HG02678 (cell line): ENCODE measurements around the gene RNF207.
A peak's percentile ranks its signal among the peaks of the same experiment; 100 is the strongest.

Source experiments
- ATAC-seq: cut with Tn5 transposase; IDR thresholded peaks from one replicate; pipeline ENCODE4 v1.9.1; 2021; ENCODE audit warnings: mild to moderate bottlenecking, moderate library complexity; ENCODE audit not compliant: unreplicated experiment

The RNF207 gene

DNA sequence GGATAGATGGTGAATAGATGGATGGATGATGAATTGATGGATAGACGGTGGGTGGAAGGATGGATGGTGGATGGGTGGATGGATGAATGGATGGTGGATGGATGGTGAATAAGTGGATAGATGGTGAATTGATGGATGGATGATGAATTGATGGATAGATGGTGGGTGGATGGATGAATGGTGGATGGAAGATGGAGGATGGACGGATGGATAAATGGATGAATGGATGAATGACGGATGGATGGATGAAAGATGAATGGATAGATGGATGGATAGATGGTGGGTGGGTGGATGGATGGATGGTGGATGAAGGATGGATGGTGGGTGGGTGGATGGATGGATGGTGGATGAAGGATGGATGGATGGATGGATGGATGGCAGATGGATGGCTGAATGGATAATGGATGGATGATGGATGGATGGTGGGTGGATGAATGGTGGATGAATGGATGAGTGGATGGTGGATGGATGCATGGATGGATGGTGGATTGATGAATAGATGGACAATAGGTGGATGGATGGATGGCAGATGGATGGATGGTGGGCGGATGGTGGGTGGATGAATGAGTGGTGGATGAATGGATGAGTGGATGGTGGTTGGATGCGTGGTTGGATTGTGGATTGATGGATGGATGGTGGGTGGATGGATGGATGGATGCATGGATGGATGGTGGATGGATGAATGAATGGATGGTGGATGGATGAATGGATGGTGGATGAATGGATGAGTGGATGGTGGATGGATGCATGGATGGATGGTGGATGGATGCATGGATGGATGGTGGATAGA lies 31.1 kb upstream of the RNF207 start:
- ATAC-seq: no peak

DNA sequence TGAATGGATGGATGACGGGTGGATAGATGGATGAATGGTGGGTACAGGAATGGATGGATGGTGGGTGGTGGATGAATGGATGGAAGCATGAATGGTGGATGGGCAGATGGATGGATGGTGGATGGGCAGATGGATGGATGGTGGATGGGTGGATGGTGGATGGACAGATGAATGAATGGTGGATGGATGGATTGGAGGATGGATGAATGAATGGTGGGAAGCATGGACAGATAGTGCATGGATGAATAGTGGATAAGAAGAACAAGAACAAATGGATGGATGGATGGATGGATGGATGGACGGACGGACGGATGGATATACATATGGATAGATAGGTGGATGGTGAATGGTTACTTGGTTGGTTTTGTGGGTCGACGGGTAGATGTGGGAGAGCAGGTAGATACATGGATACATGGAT lies 30.5 kb upstream of the RNF207 start:
- ATAC-seq: no peak

GRCh38 chr1:6176779-6177178 lies 29.1 kb upstream of the RNF207 start:
- no peak for ATAC-seq

DNA sequence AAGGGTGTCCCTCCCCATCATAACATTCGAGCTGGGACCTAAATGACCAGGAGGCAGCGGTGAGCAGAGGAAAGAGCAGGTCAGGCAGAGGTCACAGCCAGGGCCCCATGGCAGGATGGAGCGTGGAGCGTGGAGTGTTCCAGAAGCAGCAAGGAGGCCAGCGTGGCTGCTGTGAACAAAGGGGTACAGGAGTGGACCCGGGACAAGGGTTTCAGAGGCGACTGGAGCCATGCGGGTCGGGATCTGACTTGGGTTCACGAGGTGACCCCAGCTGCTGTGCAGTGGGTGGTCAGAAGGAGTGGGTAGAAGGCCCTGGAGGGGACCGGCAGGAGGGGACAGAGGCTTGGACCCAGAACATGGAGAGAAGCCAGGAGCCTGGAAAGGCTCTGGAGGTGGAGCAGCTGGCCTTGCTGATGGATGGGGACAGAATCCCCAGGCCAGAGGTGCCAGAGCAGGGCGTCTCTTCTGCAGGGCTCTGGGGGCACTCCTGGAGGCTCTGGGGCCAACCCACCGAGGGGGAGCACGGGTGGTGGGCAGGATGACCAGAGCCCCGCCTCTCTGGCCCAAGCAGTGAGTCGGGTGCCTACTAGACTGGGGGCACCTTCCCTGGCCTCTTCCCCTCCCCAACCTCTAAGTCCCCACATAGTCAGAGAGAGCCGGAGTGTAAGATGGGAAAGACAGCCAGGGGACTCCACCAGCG lies 28.1 kb upstream of the RNF207 start:
- ATAC-seq: no peak

GRCh38 chr1:6178751-6179563 lies 27.0 kb upstream of the RNF207 start:
- no peak for ATAC-seq

DNA sequence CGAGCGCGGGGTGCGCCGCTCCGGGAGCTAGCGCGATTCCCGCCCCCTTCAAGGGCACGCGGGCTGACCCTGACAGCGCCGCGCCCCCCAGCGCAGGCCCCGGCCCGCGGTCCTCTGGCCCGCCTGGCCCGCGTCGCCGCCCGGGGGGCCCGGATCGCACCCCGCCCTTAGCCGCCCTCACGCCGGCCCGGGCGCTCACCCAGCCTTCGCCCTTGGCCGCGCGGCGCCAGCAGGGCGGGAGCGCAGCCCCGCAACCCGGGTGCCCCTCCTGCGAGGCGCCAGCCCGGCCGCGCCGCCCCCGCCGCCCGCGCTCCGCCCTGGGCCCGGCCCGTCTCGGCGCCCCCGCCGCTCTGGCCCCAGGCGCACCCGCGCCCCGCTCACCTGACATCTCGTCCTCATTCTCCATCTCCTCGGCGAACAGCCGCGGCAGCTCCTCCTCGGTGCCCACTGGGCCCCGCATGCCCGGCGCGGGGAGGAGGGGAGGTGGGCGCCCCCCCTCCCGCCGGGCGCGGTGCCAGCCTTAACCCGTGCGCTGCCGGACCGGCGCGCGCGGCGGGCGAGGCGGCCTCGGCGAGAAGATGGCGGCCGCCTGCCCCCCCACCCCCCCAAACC lies 26.2 kb upstream of the RNF207 start:
- ATAC-seq: no peak

- ATAC-seq: no peak
Measured at GRCh38 chr1:6180268-6180706, 25.6 kb upstream of the RNF207 start, which contains the start of gene CHD5. TSS of gene CHD5 (minus strand) at chr1:6180321. CDS start at chr1:6180023, 298 bp downstream.

DNA sequence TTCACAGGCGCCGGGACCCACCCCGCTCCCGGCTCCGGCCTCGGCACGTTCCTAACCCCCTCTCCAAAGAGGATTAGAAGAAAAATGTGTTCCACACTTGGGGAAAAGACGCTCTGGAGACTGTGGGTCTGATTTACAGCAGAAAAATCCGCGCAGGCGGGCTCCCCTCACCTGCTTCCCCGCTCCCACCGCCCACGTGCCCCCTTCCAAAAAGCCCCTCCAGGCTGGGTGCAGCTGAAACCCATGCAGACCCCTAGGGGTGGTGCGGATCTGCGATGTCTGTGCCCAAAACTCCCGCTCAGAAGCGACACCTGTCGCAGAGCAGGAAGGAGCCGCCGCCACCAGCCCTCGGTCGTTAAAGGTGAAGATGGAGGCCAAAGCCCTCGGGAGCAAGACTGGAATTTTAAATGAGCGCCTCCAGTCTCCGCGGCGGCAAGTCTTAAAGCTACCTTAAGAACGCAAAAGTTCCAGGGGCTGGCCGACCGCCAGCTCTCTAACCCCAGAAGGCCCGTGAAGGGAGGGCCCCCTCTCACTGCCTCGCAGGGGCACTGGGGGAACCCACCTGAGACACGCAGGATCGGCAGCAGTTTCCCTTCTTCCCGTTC lies 25.1 kb upstream of the RNF207 start:
- no peak for ATAC-seq

DNA sequence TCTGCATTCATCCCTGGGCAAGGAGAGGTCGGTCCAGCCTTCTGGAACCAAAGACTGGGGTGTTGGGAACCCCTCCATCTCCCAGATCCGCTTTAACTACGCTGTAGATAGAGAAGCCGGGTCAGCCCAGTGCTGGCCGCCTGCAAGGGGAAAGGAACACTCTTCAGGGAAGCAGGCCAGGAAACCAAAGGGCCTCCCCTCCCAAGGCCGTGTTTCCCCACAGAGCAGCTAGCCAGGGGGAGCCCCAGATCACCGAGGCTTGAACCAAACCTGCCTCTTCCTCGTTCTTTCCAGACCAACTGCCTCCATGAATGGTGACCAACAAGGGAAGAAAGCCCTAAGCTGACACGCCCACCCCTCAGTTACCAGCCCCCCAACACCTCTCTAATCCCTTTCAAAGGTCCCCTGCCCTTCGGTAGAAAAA lies 24.6 kb upstream of the RNF207 start:
- no peak for ATAC-seq

GRCh38 chr1:6183520-6183989 lies 22.4 kb upstream of the RNF207 start:
- no peak for ATAC-seq

DNA sequence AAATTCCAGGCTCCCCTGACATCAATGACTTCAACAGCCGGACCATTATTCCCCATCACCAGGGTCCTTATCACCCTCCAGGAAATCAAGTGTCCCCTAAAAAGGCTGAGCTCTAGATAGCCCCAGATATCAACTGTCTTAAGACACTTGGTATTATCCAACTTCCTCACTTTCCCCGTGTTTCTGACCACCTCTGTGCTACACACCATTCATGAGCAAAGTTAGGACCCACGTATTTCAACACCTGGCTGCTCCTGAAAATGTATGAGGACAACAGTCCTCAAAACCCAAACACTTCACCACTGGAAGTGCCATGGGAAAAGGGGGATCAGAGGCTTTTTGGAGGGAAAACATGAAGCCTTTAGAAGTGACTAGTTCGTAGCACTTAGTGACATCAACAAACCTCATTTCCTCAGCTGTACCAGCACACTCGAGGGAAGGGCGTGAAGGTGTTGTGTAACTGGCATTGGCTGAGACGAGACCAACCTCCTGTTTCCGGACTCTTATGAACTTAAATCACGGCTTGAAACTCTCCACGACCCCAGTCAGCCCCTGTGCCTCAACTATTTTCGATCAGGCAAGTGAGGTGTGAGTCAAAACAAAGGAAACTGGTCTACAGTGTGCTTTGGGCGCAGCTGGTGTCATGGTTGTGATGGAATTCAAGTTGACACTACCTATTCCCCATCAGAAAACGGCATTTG lies 21.7 kb upstream of the RNF207 start:
- no peak for ATAC-seq

GRCh38 chr1:6185151-6185550 lies 20.8 kb upstream of the RNF207 start:
- no peak for ATAC-seq

DNA sequence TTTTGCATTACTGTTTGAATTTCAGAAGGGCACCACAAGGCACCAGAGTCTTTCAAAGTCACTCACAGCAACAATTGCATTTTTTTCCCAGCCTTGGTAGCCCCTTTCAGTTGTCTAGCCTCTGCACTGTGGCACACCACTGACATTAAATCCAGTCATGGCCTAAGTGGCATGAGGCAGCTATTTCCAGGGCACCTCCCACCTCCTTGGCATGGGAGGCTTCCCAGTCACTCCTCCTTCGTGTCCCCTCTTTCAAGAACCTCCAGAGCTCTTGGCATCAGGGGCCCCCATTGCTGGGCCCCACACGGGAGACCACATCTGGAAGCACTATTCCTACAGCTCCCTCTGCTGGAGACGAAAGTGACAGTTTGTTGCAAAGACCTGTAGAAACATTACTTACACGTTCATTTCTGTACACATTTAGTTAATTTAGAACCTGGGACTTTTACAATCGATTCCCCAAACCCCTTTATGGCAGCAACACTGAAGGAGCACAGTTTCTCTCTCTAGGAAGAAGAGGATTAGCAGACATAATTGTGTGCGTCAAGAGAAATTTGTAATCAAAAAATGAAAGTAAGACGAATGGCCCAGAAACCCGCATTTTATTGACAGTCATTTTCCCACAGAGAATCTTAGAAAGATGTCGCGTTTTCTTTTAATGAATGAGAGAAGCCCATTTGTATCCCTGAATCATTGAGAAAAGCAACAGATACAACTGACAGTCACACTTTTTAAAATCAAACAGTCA lies 20.1 kb upstream of the RNF207 start:
- no peak for ATAC-seq

- ATAC-seq: no peak
Measured at GRCh38 chr1:6188466-6188865, 17.5 kb upstream of the RNF207 start.

GRCh38 chr1:6191968-6192367 lies 14.0 kb upstream of the RNF207 start:
- no peak for ATAC-seq

- no peak for ATAC-seq
Measured at GRCh38 chr1:6197746-6198427, 8.0 kb upstream of the RNF207 start.

DNA sequence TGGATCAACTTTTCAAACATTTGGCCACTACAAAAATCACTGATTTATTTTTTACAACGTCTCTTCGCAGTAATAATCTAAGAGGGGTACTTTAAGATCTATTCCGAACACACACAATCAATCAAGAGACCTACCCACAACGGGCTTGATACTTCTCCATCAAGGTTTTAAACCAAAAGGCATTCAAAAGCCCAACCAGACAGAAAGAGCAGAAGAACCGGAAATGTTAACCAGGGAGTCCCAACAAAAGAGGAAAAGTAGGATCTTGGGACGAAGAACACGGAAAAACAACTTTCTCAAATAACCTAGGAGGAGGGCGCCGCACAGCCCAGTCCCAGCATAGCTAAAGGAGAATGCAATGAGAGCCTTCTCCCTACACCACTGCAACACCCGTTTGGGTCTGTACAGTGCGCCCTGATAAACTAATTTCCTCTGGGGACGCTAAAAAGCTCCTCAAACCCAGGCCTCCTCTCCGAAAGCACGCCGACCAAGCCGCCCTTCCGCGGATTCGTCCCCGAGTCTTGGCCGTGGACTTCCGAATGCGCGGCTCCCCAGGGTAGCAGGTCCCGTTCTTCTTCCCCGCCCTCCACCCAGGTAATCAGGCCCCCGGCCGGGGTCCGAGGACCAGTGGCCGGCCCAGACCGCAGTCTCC lies 7.1 kb upstream of the RNF207 start:
- ATAC-seq: peak; percentile 20
